GM23338 (cell line): ENCODE data around the gene KRT7. TPM values are rescaled to one million over a fixed set of nuclear protein-coding genes. Genes with fewer than 3 reads are reported as not detected.

ENCODE experiments used
- EZH2 ChIP-seq: fragments of 200-600 bp; sonication (generic); IDR thresholded peaks from one replicate; pipeline ENCODE4 v1.8.0; 2017; ENCODE audit warnings: antibody characterized with exemption, mild to moderate bottlenecking, low read depth; ENCODE audit not compliant: unreplicated experiment
- EZH2phosphoT487 ChIP-seq: fragments of 200-600 bp; sonication (generic); IDR thresholded peaks from one replicate; pipeline ENCODE4 v1.8.1; 2018; ENCODE audit warnings: antibody characterized with exemption; ENCODE audit not compliant: unreplicated experiment
- polyA plus RNA-seq: library from polyadenylated mRNA; unstranded; fragments of >200 nt; fragmentation: Nextera tagmentation; extraction: Ambion mirVana; gene quantifications from 2 replicates; pipeline ENCODE4 v1.2.1, GENCODE V29; 2016
- total RNA-seq: library from RNA; depleted of rRNA; stranded (reverse); fragments of >200 nt; shearing (Covaris generic); gene quantifications from 2 replicates; pipeline ENCODE4 v1.2.3, GENCODE V29; 2014
- TF ChIP-seq, protein P1 (sequence below): fragments of 250-450 bp; sonication (Bioruptor Pico); IDR thresholded peaks from 2 replicates; pipeline ENCODE4 v1.5.0; 2020; ENCODE audit warnings: mild to moderate bottlenecking, moderate library complexity
- TF ChIP-seq, protein P2 (sequence below): IDR thresholded peaks from 2 replicates; pipeline ENCODE4 v1.6.1; 2016; ENCODE audit warnings: antibody characterized with exemption
- TF ChIP-seq, protein P3 (sequence below), 2 experiments: fragments of 200-600 bp in 1 of 2; sonication (generic) in 1 of 2; conservative IDR thresholded peaks; 2 replicates each; pipeline versions ENCODE4 v1.5.1 to v1.6.1; 2016 to 2017; ENCODE audit warnings: antibody characterized with exemption in 2 of 2, low read depth in 2 of 2, mild to moderate bottlenecking in 2 of 2, moderate library complexity in 1 of 2

The KRT7 gene
- total and polyA plus RNA-seq, 2 experiments from 2014 or later = 6.5 to 9.4 TPM

DNA sequence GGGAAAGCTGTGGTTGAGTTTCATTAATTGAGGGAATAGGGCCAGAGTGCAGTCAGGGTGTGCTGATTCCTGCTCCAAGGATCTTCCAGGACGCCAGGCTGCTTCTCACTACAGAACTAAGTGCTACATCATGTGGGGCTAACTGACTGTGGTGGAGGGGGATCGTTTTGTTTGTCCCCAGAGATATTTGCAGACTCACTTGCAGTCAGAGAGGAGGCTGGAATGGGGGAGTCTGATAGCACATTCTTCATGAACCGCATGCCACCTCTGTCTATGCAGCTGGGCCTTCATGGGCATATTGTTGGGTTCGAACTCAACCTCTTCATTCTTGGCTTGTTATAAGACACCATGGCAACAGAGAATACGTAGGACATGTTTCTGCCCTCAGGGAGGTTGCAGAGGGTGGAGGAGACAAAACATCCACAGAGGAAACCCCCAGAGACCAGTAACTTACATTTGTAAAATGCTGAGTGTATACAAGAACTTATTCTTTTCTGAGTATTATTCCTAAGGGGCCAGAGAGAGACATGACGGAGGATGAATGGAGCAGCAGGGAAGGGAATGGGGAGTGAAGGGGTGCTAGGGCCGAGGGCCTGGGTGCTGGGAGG lies 13.0 kb downstream of the KRT7 start (continued):
- TF ChIP-seq, protein P1, sequence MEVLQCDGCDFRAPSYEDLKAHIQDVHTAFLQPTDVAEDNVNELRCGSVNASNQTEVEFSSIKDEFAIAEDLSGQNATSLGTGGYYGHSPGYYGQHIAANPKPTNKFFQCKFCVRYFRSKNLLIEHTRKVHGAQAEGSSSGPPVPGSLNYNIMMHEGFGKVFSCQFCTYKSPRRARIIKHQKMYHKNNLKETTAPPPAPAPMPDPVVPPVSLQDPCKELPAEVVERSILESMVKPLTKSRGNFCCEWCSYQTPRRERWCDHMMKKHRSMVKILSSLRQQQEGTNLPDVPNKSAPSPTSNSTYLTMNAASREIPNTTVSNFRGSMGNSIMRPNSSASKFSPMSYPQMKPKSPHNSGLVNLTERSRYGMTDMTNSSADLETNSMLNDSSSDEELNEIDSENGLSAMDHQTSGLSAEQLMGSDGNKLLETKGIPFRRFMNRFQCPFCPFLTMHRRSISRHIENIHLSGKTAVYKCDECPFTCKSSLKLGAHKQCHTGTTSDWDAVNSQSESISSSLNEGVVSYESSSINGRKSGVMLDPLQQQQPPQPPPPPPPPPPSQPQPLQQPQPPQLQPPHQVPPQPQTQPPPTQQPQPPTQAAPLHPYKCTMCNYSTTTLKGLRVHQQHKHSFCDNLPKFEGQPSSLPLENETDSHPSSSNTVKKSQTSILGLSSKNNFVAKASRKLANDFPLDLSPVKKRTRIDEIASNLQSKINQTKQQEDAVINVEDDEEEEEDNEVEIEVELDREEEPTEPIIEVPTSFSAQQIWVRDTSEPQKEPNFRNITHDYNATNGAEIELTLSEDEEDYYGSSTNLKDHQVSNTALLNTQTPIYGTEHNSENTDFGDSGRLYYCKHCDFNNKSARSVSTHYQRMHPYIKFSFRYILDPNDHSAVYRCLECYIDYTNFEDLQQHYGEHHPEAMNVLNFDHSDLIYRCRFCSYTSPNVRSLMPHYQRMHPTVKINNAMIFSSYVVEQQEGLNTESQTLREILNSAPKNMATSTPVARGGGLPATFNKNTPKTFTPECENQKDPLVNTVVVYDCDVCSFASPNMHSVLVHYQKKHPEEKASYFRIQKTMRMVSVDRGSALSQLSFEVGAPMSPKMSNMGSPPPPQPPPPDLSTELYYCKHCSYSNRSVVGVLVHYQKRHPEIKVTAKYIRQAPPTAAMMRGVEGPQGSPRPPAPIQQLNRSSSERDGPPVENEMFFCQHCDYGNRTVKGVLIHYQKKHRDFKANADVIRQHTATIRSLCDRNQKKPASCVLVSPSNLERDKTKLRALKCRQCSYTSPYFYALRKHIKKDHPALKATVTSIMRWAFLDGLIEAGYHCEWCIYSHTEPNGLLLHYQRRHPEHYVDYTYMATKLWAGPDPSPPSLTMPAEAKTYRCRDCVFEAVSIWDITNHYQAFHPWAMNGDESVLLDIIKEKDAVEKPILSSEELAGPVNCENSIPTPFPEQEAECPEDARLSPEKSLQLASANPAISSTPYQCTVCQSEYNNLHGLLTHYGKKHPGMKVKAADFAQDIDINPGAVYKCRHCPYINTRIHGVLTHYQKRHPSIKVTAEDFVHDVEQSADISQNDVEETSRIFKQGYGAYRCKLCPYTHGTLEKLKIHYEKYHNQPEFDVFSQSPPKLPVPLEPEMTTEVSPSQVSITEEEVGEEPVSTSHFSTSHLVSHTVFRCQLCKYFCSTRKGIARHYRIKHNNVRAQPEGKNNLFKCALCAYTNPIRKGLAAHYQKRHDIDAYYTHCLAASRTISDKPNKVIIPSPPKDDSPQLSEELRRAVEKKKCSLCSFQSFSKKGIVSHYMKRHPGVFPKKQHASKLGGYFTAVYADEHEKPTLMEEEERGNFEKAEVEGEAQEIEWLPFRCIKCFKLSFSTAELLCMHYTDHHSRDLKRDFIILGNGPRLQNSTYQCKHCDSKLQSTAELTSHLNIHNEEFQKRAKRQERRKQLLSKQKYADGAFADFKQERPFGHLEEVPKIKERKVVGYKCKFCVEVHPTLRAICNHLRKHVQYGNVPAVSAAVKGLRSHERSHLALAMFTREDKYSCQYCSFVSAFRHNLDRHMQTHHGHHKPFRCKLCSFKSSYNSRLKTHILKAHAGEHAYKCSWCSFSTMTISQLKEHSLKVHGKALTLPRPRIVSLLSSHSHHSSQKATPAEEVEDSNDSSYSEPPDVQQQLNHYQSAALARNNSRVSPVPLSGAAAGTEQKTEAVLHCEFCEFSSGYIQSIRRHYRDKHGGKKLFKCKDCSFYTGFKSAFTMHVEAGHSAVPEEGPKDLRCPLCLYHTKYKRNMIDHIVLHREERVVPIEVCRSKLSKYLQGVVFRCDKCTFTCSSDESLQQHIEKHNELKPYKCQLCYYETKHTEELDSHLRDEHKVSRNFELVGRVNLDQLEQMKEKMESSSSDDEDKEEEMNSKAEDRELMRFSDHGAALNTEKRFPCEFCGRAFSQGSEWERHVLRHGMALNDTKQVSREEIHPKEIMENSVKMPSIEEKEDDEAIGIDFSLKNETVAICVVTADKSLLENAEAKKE = no peak
- TF ChIP-seq EZH2 (no peak), EZH2phosphoT487 (no peak)
- TF ChIP-seq, protein P2, sequence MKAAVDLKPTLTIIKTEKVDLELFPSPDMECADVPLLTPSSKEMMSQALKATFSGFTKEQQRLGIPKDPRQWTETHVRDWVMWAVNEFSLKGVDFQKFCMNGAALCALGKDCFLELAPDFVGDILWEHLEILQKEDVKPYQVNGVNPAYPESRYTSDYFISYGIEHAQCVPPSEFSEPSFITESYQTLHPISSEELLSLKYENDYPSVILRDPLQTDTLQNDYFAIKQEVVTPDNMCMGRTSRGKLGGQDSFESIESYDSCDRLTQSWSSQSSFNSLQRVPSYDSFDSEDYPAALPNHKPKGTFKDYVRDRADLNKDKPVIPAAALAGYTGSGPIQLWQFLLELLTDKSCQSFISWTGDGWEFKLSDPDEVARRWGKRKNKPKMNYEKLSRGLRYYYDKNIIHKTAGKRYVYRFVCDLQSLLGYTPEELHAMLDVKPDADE = no peak
- TF ChIP-seq, protein P3, sequence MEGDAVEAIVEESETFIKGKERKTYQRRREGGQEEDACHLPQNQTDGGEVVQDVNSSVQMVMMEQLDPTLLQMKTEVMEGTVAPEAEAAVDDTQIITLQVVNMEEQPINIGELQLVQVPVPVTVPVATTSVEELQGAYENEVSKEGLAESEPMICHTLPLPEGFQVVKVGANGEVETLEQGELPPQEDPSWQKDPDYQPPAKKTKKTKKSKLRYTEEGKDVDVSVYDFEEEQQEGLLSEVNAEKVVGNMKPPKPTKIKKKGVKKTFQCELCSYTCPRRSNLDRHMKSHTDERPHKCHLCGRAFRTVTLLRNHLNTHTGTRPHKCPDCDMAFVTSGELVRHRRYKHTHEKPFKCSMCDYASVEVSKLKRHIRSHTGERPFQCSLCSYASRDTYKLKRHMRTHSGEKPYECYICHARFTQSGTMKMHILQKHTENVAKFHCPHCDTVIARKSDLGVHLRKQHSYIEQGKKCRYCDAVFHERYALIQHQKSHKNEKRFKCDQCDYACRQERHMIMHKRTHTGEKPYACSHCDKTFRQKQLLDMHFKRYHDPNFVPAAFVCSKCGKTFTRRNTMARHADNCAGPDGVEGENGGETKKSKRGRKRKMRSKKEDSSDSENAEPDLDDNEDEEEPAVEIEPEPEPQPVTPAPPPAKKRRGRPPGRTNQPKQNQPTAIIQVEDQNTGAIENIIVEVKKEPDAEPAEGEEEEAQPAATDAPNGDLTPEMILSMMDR (conservative IDR thresholded peaks at IDR 0.05; ENCODE audit: low read depth in 2 of 2) = no peak
